Measurements from ENCODE around the gene BASP1.
"Not testable (repeated sequence)": the region's sequence is repeated elsewhere in the genome, so short reads cannot be mapped to it uniquely, and the experiment has no call there.

DNA sequence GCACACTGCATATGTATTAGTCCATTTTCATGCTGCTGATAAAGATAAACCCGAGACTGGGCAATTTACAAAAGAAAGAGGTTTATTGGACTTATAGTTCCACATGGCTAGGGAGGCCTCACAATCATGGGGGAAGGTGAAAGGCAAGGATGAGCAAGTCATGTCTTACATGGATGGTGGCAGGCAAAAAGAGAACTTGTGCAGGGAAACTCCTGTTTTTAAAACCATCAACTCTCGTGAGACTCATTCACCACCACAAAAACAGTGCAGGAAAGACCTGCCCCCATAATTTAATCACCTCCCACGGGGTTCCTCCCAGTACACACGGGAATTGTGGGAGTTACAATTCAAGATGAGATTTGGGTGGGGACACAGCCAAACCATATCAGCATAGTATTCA lies 41.6 kb downstream of the BASP1 start:
- TF ChIP-seq, protein P1, sequence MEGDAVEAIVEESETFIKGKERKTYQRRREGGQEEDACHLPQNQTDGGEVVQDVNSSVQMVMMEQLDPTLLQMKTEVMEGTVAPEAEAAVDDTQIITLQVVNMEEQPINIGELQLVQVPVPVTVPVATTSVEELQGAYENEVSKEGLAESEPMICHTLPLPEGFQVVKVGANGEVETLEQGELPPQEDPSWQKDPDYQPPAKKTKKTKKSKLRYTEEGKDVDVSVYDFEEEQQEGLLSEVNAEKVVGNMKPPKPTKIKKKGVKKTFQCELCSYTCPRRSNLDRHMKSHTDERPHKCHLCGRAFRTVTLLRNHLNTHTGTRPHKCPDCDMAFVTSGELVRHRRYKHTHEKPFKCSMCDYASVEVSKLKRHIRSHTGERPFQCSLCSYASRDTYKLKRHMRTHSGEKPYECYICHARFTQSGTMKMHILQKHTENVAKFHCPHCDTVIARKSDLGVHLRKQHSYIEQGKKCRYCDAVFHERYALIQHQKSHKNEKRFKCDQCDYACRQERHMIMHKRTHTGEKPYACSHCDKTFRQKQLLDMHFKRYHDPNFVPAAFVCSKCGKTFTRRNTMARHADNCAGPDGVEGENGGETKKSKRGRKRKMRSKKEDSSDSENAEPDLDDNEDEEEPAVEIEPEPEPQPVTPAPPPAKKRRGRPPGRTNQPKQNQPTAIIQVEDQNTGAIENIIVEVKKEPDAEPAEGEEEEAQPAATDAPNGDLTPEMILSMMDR (IDR thresholded peaks at IDR 0.05) = not testable (repeated sequence)
- not testable (repeated sequence) for TF ChIP-seq EP300 (IDR thresholded peaks at IDR 0.05)
